K562 (cell line): ENCODE measurements around the gene UVRAG. TPM values are rescaled to one million over a fixed set of nuclear protein-coding genes. Genes with fewer than 3 reads are reported as not detected.
A peak's percentile ranks its signal among the peaks of the same experiment; 100 is the strongest.

Source experiments
- ATAC-seq: fragments of 200-7000 bp; cut with Tn5 transposase; 3 replicates; pipeline ENCODE4 v1.9.1; 2020; ENCODE audit warnings: moderate library complexity
- BruUV-seq: library from RNA; stranded (reverse); fragments of 400-500 nt; replicated peaks from 2 replicates; lab custom pipeline; 2021; lab: Mats Ljungman, UMichigan
- CTCF ChIA-PET: fragments of 300-600 bp; formaldehyde crosslinking; extraction: SDS; loops from one replicate; lab custom pipeline; 2021; ENCODE audit warnings: low intra/inter-chr PET ratio; lab: Yijun Ruan, JAX
- POLR2A ChIA-PET: fragments of 300-600, 350-650 bp; sonication (Branson Sonifier 250); formaldehyde crosslinking; extraction: SDS; loops from one replicate; lab custom pipeline; 2021; ENCODE audit warnings: antibody characterized with exemption, inconsistent platforms; lab: Yijun Ruan, JAX
- DNase-seq, 4 experiments: peaks; one replicate each; pipeline versions ENCODE4 v3.0.0 to v3.0.0-alpha.2; 2011 to 2018; ENCODE audit warnings: low spot score in 3 of 4, mixed read lengths in 3 of 4; ENCODE audit errors: extremely low read depth in 1 of 4
- FAIRE-seq: peaks from 2 replicates; lab custom pipeline; 2011; peaks lifted over from hg19 to GRCh38; lab: Jason Lieb, UNC
- H2AFZ ChIP-seq: 2 replicates; pipeline ENCODE4 v1.6.0; 2011; ENCODE audit warnings: low read depth, low read length, control low read depth, inconsistent platforms
- H3K27ac ChIP-seq: fragments of 200-600 bp; 3 replicates; pipeline ENCODE4 v1.8.0; 2011; ENCODE audit warnings: low read depth, mild to moderate bottlenecking, control low read depth, inconsistent platforms, low read length, moderate library complexity, mixed read lengths; ENCODE audit errors: extremely low read depth
- H3K27me3 ChIP-seq, 2 experiments: fragments of 300-600 bp in 1 of 2; 2 replicates in 1 of 2; 3 replicates in 1 of 2; pipeline versions ENCODE4 v1.6.0 to v1.8.0; 2011; ENCODE audit warnings: inconsistent platforms in 2 of 2, low read length in 2 of 2, mild to moderate bottlenecking in 1 of 2, mixed read lengths in 1 of 2, moderate library complexity in 1 of 2; ENCODE audit not compliant: control insufficient read depth in 2 of 2, insufficient read depth in 2 of 2
- H3K36me3 ChIP-seq: fragments of 300-600 bp; 3 replicates; pipeline ENCODE4 v1.8.0; 2011; ENCODE audit warnings: mild to moderate bottlenecking, low read length, inconsistent platforms; ENCODE audit not compliant: control insufficient read depth, insufficient read depth
- H3K4me1 ChIP-seq, 2 experiments: fragments of 200-600 bp in 1 of 2; replicated peaks in 1 of 2; 2 replicates in 1 of 2; 3 replicates in 1 of 2; pipeline versions ENCODE4 v1.5.1 to v1.8.0; 2011; ENCODE audit warnings: inconsistent platforms in 2 of 2, low read length in 2 of 2, mild to moderate bottlenecking in 1 of 2, mixed read lengths in 1 of 2, moderate library complexity in 1 of 2; ENCODE audit not compliant: control insufficient read depth in 2 of 2, insufficient read depth in 2 of 2
- H3K4me2 ChIP-seq: 2 replicates; pipeline ENCODE4 v1.6.1; 2011; ENCODE audit warnings: low read length, control low read depth, inconsistent platforms, mixed read lengths; ENCODE audit not compliant: insufficient read depth
- H3K4me3 ChIP-seq: fragments of 200-600 bp; sonication (generic), shearing (Covaris generic); 2 replicates; pipeline ENCODE4 v1.5.1; 2016; ENCODE audit warnings: control low read depth, inconsistent platforms
- H3K79me2 ChIP-seq: fragments of 200-600 bp; 3 replicates; pipeline ENCODE4 v1.8.0; 2011; ENCODE audit warnings: low read length, inconsistent platforms; ENCODE audit not compliant: control insufficient read depth, insufficient read depth
- H3K9ac ChIP-seq, 2 experiments: 2 replicates each; pipeline versions ENCODE4 v1.6.0 to v1.6.1; 2011; ENCODE audit warnings: low read depth in 2 of 2, low read length in 2 of 2, control low read depth in 1 of 2, inconsistent platforms in 1 of 2, mild to moderate bottlenecking in 1 of 2, mixed read lengths in 1 of 2; ENCODE audit not compliant: insufficient read depth in 1 of 2
- H3K9me1 ChIP-seq: one replicate; pipeline ENCODE4 v1.6.0; 2011; ENCODE audit warnings: inconsistent platforms, mild to moderate bottlenecking, low read length, moderate library complexity; ENCODE audit not compliant: control insufficient read depth, insufficient read depth
- H3K9me3 ChIP-seq: replicated peaks from 2 replicates; pipeline ENCODE4 v1.5.1; 2011; ENCODE audit warnings: low read depth, low read length, inconsistent platforms; ENCODE audit not compliant: control insufficient read depth, insufficient read depth
- H4K20me1 ChIP-seq: replicated peaks from 2 replicates; pipeline ENCODE4 v1.6.1; 2011; ENCODE audit warnings: low read length, inconsistent platforms, mixed read lengths; ENCODE audit not compliant: control insufficient read depth, insufficient read depth
- AFF1 ChIP-seq, 2 experiments: fragments of 450-650 bp; IDR thresholded peaks; 2 replicates each; pipeline ENCODE4 v1.6.1; 2018; ENCODE audit warnings: mild to moderate bottlenecking in 2 of 2, low read depth in 1 of 2; ENCODE audit not compliant: partially characterized antibody in 2 of 2
- CBFA2T3 ChIP-seq: fragments of 450-650 bp; IDR thresholded peaks from 2 replicates; pipeline ENCODE4 v1.6.1; 2017
- HMGXB4 ChIP-seq: sonication (generic); formaldehyde crosslinking; IDR thresholded peaks from 2 replicates; pipeline ENCODE4 v1.8.1; 2023; ENCODE audit warnings: mild to moderate bottlenecking, missing genetic modification reagents
- NRF1 ChIP-seq, 2 experiments: fragments of 450-650 bp; IDR thresholded peaks in 1 of 2; conservative IDR thresholded peaks in 1 of 2; 2 replicates each; pipeline ENCODE4 v1.6.1; 2014; ENCODE audit warnings: mild to moderate bottlenecking in 2 of 2
- TCF3 ChIP-seq: sonication (generic); formaldehyde crosslinking; IDR thresholded peaks from 2 replicates; pipeline ENCODE4 v1.4.0; 2020; ENCODE audit warnings: mild to moderate bottlenecking, missing genetic modification reagents
- U2AF1 ChIP-seq: fragments of 200-400 bp; formaldehyde crosslinking; optimal IDR thresholded peaks from 2 replicates; pipeline ENCODE3; 2017; ENCODE audit warnings: mild to moderate bottlenecking, low read depth, low read length, moderate library complexity
- ZBTB11 ChIP-seq, 3 experiments: fragments of 200-800 bp in 1 of 3; fragments of 250-450 bp in 1 of 3; fragments of 450-650 bp in 1 of 3; sonication (Bioruptor Pico) in 1 of 3; sonication (Bioruptor generic) in 1 of 3; formaldehyde crosslinking in 1 of 3; IDR thresholded peaks; 2 replicates each; pipeline versions ENCODE4 v1.6.1 to v1.8.0; 2016 to 2022; ENCODE audit warnings: mild to moderate bottlenecking in 2 of 3, missing genetic modification characterization in 2 of 3, missing compliant biosample characterization in 1 of 3, moderate library complexity in 1 of 3
- ZNF184 ChIP-seq: sonication (generic); formaldehyde crosslinking; IDR thresholded peaks from 2 replicates; pipeline ENCODE4 v1.5.0; 2020; ENCODE audit warnings: missing genetic modification reagents
- WGBS: fragments of 100-300 bp; shearing (Covaris generic); methylation state at CpG from one replicate; pipeline ENCODE4 v1.1.6; 2016; ENCODE audit warnings: low coverage, mixed read lengths; ENCODE audit not compliant: insufficient coverage; ENCODE audit errors: missing lambda C conversion rate; 5-methylcytosine and 5-hydroxymethylcytosine counted together
- in situ Hi-C: fragments of 300-500 bp; cut with MboI; formaldehyde crosslinking; loops from 4 replicates; pipeline ENCODE4 v1.15.0; 2018; ENCODE audit warnings: inconsistent platforms, mixed read lengths
- intact Hi-C: fragments of 100-400 bp; cut with micrococcal nuclease; formaldehyde crosslinking; loops from 2 replicates; pipeline ENCODE4 v1.14.2; 2022
- polyA plus RNA-seq, 8 experiments: library from polyadenylated mRNA; depleted of rRNA in 4 of 8; stranded (reverse) in 5 of 8; unstranded in 3 of 8; fragments of >200 nt; fragmentation: Nextera tagmentation in 2 of 8; fragmentation: Illumina TruSeq in 1 of 8; extraction: Ambion mirVana in 2 of 8; extraction: Trizol in 1 of 8; gene quantifications; 2 replicates each; pipeline versions ENCODE4 v1.2.1 to v1.2.3, GENCODE V29; 2011 to 2014; ENCODE audit warnings: inconsistent platforms in 1 of 8, missing spikeins in 1 of 8
- total RNA-seq, 7 experiments: library from RNA; depleted of rRNA in 6 of 7; stranded (reverse); fragments of >200 nt in 6 of 7; fragmentation: Illumina TruSeq in 2 of 7; extraction: Trizol in 2 of 7; gene quantifications; 2 replicates each; pipeline versions ENCODE4 v1.2.1 to v1.2.3, GENCODE V29; 2011 to 2021; ENCODE audit warnings: low replicate concordance in 1 of 7
- TF ChIP-seq, protein P1 (sequence below), 2 experiments: fragments of 250-450 bp in 1 of 2; fragments of 450-650 bp in 1 of 2; sonication (Bioruptor Pico) in 1 of 2; IDR thresholded peaks; 2 replicates each; pipeline versions ENCODE4 v1.6.1 to v1.8.0; 2016 to 2021; ENCODE audit warnings: mild to moderate bottlenecking in 2 of 2, moderate library complexity in 2 of 2, missing compliant biosample characterization in 1 of 2, missing genetic modification characterization in 1 of 2

UVRAG gene
- total and polyA plus RNA-seq, 9 of the 15 experiments (the other 6 are each of a cell fraction or from before 2014, with no cell fraction given), result 3.1 to 17.8 (median 12.4) TPM

DNA sequence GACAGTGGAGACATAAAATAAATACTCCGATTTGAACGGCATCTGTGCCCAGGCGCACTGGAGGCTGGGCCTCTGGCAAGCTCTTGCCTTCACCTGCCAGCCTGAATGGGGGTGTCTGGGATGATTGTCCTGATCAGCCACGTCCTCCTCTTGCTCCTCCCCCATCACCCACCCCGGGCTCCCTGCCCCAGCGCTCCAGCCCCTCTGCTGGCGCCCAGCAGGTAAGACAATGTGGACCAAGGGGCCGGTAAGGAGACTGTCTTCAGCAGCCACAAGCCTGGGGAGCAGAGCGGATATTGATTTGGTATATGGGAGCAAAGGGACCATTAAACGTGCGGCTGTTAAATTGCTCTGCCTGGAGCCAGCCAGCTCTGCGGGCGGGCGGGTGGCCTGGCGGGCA is 366.4 kb downstream of the UVRAG start (continued):
- TF ChIP-seq HMGXB4 (CRISPR knock-in tag), result no peak
- no peak for TF ChIP-seq U2AF1
- no peak for TF ChIP-seq ZNF184 (CRISPR knock-in tag)

DNA sequence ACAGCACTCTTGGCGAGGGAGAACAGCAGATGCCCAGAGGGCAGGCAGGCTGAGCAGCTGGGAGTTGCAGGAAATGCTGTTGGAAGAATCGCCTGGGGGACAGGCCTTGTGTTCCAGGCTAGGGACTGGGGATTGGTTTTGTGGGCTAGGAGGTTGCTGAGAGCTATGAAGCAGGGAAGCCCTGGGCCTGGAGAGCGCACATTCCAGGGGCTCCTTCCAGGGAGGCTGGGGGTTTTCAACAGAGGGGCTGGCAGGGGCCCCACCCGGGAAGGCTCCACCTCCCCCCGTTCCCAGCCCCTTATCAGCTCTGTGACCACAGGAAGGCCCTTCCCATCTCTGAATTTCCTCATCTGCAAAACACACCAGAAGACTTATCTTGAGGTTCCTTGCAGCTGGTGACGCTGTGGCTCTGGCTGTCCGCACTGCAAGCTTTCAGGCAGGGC is 369.6 kb downstream of the UVRAG start:
- no peak overlapping the region for H3K4me3 ChIP-seq
- H3K36me3 ChIP-seq, result no peaks in the 10 kb centered on the region
- peak; percentile 48 for FAIRE-seq
- no peak overlapping the region; the same call in 2 of the 3 replicates for H3K27ac ChIP-seq
- peak overlapping the region; percentile 41; the same call in 1 of the 2 replicates for H3K4me2 ChIP-seq
- ATAC-seq, result peak; percentile 75
- H3K27me3 ChIP-seq, result no peaks in the 10 kb centered on the region
- H3K9ac ChIP-seq, result peak overlapping the region; percentile 4 to 83; a peak in 3 of 4 replicates
- ChIA-PET CTCF (no interaction called here), POLR2A (interaction anchor here (0.6 to 1.0 kb wide), 6 partner anchors 9 to 782 kb away, joined by 3 to 9 read pairs (median 4); no protein-coding TSS in a partner anchor)
- peaks cover 27 to 50% of the 10 kb centered on the region in 2 experiments for H3K4me1 ChIP-seq
- WGBS, result 10% methylated on average over 5 of the region's 7 CpGs
- peaks cover 2% of the 10 kb centered on the region; the same call in 1 of the 2 replicates for H4K20me1 ChIP-seq
- DNase-seq, result peak; percentile 48 to 68 (median 58)
- in situ Hi-C loops (no loop called here), intact Hi-C loops (no loop called here)
- no peaks in the 10 kb centered on the region for H3K79me2 ChIP-seq
- no peaks in the 10 kb centered on the region for H3K9me3 ChIP-seq
- no peaks in the 10 kb centered on the region for H3K9me1 ChIP-seq
- BruUV-seq, result no TSS peak
- H2AFZ ChIP-seq, result peak overlapping the region; percentile 66
- TF ChIP-seq TCF3 (CRISPR knock-in tag), result peak; percentile 73
- no peak for TF ChIP-seq AFF1 (IDR thresholded peaks at IDR 0.05; ENCODE audit: low read depth in 1 of 2, partially characterized antibody in 2 of 2)
- TF ChIP-seq, protein P1, sequence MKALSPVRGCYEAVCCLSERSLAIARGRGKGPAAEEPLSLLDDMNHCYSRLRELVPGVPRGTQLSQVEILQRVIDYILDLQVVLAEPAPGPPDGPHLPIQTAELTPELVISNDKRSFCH (CRISPR knock-in tag; IDR thresholded peaks at IDR 0.05), result no peak
- TF ChIP-seq, protein P1 (tag; IDR thresholded peaks at IDR 0.05), result no peak
- TF ChIP-seq ZBTB11 (CRISPR knock-in tag; IDR thresholded peaks at IDR 0.05), result peak in 1 of 3 experiments; percentile 46; a peak in 1 of 6 replicates
- no peak for TF ChIP-seq NRF1 (conservative IDR thresholded peaks at IDR 0.05 in 1 of 2, IDR thresholded peaks at IDR 0.05 in 1 of 2)
- peak; percentile 67 for TF ChIP-seq CBFA2T3
